GM15510 (cell line): ENCODE results near the gene RHOBTB3.

ENCODE experiments used
- POLR2A ChIP-seq: IDR thresholded peaks from 3 replicates; pipeline ENCODE4 v1.6.1; 2011; ENCODE audit warnings: borderline replicate concordance; ENCODE audit not compliant: insufficient read length; ENCODE audit errors: extremely low read depth

Gene RHOBTB3

DNA sequence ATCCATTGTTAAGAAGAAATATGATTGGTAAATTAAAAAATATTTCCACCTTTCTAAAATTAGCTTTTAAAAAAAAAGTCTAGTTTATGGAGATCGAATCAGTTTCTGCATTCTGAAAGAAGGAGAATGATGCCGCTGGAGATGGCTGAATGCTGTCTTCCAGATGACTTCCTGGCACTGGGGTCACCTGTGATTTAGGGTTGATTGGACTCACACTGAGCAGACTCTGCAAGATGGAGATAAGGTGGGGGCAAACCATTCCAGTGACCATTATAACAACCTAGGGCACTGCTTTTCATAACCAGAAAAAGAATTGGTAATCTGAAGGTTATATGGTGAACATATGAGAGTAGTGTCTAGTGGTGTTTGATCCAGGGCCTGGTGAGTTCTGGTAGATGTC, 40.8 kb downstream of the RHOBTB3 start:
- no peak for TF ChIP-seq POLR2A

DNA sequence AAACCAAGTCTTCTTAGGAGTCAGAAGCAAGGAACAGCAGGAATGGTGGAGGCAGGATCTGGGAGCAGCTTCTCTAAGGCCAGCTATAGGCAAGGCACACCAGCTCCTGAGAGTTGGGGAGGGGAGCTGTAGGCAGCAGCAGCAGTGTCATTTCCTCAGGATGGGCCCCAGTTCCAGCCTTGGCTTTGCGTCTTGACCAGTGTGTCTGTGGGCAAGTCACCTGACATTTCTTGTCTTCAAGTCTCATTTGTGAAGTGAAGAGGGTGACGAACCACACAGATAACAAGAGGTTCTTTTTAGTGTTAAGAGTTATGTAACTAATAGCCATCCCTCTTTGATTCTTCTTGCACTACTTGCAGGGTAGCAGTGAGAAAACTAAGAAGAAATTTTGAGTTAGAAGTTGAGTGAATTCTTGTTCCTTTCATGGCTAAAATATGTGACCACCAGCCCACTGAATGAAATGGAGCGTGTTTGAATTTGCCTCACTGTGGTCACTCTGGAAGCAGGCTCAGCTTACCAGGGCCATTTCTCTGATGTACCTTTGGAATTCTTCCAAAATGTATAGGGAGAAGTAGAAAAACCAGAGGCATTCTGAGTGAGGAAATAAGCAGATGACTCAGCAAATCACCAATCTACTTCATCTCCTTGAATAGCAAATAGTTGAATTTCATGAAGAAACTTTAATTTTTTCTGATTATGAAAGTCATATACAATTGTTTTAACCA, 42.4 kb downstream of the RHOBTB3 start:
- no peak for TF ChIP-seq POLR2A

DNA sequence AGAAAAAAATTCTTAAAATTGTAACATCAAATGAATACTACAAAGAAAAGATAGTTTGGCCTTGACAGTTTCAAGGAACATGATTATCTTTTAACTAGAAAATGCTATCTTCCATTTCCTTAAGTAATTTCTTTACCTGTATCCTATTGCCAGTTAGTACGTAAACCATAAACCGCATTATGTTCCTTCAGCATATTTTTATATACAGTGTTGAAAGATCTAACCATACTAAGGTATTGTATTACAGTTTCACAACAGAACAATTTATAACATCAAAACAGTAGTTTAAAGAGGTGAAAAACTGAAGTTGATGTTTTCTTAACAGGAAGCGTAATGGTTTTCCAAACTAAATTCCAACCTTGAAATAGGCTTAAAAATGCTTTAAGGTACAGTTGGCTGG, 46.3 kb downstream of the RHOBTB3 start:
- no peak for TF ChIP-seq POLR2A

DNA sequence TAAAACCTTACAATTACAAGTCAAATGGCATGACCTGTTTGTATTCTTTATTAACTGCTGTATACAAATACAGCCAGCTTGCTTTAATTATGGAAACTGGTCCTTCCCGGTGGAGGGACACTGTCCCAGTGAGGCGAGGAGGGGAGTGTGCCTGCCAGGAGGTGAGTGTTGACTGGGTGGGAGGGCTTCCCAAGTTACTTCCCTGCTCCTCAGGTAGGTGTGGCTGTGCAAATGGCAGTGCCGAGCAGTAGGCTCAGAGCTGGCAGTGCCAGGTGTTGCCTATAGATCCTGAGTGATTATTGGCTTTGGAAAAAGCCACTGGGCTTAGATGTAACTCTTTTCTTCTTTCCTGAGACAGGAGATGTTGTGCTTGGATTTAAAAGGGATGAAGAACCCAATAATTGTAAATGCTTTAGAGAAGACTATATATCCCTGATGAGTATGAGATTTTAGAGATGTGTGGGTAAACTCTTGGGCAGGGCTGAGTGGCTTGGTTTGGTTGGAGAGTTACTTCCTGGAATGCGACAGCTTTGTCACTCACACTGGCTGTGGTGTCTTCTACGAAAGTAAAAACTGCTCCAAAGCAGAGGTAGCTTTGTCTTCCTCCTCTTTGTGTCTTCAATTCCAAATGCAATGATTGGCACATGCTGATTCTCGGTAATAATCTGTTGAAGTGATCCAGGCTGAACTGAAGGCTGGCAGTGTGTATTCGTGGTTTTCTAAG, 47.7 kb downstream of the RHOBTB3 start:
- TF ChIP-seq POLR2A = no peak

DNA sequence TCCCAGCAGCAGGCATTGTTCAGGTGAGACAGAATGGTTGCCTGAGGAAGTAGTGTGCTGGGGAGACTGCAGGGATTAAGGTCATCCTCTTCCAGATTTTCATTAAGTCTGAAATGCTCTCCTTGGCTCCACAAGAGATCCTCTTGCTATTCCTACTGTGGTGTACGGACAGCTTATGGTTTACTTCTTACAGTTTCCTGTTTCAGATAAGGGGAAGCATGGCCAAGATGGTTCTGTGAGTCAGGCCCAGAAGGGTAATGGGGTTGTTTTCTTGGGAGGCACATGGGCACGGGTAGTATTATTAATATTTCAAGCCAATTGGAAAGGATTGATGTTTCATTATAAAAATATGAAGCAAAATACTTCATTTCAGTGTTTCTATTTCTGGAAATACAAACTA, 48.5 kb downstream of the RHOBTB3 start:
- no peak for TF ChIP-seq POLR2A

DNA sequence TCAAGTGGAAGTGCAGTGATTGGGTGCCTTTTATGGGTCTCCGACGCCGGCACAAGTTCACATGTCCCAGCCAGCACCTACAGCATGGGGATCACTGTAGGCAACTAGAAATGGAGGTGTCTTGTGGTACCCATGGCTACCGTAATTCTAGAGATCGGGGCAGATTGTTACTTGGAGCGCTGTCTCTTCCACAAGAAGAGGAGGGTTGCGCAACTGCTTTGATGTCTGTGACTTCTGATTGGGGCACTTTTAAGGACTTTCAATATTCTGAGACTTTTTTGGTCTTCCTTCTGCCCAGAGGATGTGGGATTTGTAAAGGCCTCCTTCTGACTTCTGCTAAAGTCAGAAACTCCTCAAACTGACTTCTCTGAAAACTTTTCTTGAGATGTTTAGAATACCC, 49.5 kb downstream of the RHOBTB3 start:
- TF ChIP-seq POLR2A = no peak

DNA sequence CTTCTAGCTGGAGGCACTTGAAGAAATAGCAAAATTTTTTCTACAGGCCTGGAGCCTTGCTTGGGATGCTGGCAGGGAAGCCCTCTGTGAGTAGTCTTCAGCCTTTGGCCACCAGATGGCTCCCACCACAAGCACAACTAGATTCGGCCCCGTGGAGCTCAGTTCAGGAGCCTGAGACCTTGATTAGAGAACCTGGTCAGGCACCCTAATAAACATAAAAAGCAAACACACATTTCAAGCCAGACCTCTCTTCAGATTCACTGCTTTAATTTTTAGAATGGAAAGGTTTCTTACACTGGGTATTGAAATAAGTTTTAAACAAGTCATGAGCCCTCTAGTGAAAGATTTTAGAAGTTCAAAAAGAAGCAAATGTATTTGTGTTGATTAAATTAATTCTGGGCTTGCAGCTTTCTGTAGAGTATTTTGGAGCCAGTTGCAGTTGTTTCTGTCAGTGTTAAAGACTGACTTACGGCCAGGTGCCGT, 50.0 kb downstream of the RHOBTB3 start:
- no peak for TF ChIP-seq POLR2A

- no peak for TF ChIP-seq POLR2A
Measured at GRCh38 chr5:95782181-95782580, 51.0 kb downstream of the RHOBTB3 start.

- no peak for TF ChIP-seq POLR2A
Measured at GRCh38 chr5:95783661-95784060, 52.5 kb downstream of the RHOBTB3 start.

DNA sequence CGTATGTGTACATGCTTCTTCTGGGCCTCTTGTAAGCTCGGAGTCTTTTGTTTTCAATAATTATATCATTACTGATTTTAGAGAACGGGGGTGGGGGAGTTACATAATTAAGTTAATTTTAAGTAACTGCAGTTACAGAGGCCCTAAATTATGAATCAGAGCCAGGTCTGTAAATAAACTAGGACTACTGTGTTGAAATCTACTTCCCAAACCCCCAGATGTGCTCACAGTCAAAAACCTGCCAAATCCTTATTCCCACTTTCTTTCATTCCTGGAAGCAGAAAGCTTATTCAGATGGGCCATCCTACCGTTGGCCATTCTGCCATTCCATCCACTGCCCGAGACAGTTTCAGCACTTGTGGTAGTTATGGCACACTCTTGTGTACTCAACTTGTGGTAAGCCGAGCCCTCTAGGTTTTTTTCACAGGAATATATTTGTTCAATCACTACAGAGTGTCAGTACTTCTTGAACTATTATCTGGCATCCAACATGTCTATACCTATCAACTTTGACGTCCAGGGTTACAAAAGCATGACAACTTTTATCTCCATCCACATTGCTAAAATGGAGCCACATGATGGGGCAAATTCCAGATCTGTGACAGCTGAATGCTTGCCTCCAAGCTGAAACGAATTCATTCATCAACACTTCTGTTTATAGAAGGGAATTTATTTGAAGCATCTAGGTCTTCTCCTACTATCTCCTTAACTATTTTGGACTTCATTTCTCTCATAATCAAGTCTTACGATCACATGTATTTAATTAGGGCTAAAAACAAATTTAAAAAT, 53.6 kb downstream of the RHOBTB3 start:
- TF ChIP-seq POLR2A = no peak

DNA sequence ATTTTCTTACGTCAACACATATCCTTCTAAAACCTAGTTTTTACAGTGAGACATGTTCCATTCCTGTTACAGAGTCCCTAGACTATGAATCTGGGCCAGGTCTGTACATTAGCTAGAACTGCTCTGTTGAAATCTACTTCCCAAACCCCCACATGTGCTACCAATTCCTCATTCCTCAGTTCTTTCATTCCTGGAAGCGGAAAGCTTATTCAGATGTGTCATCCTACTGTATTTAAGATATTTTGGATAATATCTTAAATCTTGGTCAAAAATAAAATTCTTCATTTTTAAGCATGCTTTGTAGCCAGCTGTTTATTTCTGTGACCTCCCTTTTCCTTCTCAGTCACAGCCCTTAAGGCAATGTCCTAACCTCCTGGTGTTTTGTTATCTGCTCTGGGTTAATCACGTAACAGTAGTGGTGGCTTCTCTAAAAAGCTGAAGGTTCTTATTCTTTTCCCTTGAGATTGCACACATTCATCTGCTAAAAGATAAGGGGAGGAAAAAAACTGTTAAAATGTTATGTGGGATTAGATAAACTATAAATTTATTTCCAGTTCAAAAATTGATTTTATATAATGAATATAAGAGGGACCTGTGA, 55.8 kb downstream of the RHOBTB3 start:
- no peak for TF ChIP-seq POLR2A

DNA sequence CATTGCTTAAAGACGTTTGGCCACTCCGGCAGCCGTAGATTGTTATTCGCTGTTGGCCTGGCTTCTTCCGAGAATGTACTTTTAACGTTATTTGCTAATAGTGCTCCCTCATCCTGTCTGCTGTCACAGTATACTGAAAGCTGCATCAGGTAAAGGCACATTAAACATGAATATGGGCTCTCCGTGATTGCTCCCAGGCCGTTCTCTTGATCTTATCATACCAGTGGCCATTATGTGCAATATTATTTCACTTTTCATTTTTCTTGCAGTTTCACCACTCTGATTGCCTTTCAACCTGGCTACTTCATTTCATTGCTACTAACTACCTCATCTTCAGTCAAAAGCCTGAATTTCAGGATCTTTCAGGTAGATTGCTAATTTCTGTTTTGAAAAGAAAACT, 57.4 kb downstream of the RHOBTB3 start:
- no peak for TF ChIP-seq POLR2A

- TF ChIP-seq POLR2A = no peak
Measured at GRCh38 chr5:95791751-95792150, 60.6 kb downstream of the RHOBTB3 start.

GRCh38 chr5:95794070-95794516, 63.0 kb downstream of the RHOBTB3 start:
- no peak for TF ChIP-seq POLR2A

DNA sequence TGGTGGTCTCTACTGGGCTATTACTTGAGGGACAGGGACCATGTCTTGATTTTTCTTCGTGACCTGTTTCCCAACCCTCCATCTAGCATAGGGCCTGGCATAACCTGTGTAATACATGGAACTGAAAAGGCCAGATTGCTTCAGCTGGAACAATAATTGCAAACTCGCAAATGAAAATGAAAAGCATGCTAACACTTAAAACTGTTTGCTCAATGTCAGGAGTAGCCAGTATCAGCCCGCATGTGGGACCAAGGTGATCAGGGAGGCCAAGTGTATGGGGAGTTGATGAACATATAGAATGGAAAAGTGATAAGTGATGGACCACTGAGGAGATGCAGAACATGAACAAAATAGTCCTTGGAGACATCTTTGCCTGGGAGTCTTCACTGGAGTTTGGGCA, 66.2 kb downstream of the RHOBTB3 start:
- no peak for TF ChIP-seq POLR2A
